GM19328 (cell line): Measurements from ENCODE around the gene TRIP10.
"Not testable (repeated sequence)": the region's sequence is repeated elsewhere in the genome, so short reads cannot be mapped to it uniquely, and the experiment has no call there.

Source experiments
- ATAC-seq: cut with Tn5 transposase; IDR thresholded peaks from one replicate; pipeline ENCODE4 v1.9.1; 2021; ENCODE audit warnings: mild to moderate bottlenecking, moderate library complexity; ENCODE audit not compliant: unreplicated experiment

The TRIP10 gene

DNA sequence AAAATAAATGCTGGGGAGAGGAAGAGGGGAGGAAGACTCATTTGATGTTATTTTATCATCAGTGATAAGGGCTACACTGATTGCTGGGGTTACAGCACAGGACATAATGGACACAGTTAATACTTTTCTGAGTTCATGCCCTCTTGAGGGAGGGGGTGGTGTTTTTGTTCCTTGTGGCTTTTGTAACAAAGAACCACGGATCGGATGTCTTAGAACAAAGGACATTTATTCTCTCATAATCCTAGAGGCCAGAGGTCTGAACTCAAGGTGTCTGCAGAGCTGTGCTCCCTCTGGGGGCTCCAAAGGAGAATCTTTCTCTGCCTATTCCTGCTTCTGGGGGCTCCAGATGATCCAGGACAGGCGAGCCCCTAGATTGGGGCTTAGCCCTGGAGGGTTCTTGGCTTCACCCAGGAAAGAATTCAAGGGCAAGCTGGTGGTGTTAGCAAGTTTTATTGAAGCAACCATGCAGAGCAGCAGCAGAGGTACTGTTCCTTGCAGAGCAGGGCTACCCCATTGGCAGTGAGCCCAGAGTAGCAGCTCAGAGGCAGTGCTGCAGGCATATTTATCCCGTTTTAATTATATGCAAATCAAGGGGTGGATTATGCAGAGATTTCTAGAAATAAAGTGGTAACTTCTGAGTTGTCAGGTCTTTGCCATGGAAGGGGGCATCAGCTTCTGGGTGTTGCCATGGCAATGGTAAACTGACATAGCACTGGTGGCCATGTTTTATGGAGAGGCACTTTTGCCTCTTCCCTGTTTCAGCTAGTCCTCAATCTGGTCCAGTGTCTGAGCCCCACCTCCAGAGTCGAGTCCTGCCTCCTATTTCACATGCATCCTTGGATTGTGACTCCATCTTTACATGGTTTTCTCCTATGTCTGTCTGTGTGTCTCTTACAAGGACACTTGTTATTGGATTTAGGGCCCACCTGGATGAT lies 51.0 kb downstream of the TRIP10 start:
- no peak for ATAC-seq

DNA sequence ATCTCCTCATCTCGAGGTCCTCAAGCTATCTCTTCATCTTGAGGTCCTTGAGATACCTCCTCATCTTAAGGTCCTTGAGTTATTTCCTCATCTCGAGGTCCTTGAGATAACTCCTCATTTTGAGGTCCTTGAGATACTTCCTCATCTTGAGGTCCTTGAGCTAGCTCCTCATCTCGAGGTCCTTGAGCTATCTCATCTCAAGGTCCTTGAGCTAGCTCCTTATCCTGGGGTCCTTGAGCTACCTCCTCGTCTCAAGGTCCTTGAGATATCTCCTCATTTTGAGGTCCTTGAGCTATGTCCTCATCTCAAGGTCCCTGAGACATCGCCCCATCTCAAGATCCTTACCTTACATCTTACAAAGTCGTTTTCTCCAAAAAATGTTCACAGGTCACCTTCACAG lies 51.8 kb downstream of the TRIP10 start:
- no peak for ATAC-seq

DNA sequence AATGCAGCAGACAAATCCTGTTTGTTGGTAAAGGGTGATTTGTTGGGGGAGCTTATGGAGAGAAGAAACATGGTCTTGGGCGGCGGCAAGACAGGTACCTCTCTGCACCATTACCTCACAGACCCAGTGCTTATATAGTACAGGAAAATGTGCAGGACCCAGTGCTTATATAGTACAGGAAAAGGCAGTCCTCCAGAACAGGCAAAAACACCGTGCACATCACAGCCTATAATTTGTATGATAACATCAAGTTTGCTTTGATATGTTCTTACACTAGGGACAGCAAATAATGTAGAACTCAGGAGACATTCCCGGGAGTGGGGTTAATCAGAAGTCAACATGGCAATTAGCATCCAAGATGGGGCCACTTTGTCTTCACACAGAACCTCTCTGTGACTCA lies 53.9 kb downstream of the TRIP10 start:
- no peak for ATAC-seq

DNA sequence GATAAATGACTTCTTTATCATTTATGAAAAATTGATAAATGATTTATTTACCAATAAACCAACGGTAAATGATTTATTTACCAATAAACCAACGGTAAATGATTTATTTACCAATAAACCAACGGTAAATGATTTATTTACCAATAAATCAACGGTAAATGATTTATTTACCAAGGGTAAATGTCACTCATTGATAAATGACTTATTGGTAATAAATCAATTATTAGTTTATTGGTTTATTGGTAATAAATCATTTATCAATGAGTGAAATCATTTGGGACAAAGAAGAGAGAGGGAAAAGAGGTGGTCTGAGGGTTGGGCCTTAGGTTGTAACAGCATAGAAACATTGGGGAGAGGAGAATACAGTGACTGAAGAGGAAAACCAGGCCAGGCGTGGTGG lies 54.5 kb downstream of the TRIP10 start:
- ATAC-seq: no peak

DNA sequence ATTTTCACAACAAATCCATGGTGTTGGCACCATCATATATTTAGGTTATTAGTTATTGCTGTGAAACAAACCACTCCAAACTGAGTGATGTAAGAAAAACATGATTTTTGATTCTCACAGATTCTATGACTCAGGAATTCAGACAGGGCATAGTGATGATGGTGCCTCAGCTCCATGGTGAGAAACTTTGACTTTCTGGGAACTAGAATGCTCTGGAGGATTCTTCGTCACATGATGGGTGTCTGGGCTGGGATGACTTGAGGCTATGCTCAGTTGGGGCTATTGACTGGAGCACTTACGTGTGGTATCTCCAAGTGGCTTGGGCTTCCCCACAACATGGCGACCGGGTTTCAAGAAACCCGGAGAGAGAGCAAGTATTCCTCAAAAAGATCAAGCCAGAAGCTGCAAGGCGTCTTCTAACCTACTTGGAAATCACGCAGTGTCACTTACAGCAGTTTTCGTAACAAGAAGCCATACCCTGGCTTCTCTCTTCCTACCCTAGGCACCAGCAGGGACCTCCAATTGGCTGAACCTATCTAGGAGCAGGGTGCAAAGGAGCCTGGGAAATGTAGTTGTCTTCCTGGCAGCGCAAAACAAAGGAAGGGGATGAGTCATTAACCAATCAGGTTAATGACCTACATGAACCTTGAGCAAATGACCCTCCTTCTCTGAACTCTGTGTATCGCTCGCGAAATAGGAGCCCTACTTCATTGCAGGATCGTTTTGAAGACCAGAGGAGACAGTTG lies 55.4 kb downstream of the TRIP10 start:
- no peak for ATAC-seq

DNA sequence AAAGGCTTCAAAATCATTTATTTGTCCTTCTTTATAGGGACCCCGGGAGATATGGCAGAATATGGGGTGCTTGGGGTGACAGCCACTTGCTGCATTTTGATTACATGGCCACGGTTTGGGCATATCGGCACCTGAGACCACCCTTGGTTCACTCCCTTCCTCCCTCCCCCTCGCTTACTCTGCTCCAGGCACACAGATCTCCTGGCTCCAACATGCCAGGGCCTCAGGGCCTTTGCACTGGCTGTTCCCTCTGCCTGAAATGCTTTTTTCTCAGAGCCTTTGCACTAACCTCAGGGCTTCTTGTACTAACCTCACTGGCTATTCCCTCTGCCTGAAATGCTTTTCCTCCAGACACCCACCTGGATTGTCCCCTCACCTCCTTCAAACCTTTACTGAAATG lies 56.8 kb downstream of the TRIP10 start:
- ATAC-seq: no peak

DNA sequence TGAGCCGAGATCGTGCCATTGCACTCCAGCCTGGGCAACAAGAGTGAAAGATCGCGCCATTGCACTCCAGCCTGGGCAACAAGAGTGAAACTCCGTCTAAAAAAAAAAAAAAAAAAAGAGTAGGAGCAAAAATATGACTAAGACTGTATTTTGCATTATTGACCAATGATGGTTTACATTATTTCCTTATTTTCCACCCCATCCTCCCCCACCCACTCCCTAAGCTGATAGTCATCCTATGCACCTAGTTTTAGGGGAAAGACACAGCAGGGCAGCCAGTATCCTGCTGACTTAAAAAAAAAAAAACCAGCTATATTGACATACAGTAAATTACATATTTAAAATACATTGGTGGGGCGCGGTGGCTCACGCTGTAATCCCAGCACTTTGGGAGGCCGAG lies 58.2 kb downstream of the TRIP10 start:
- no peak for ATAC-seq

DNA sequence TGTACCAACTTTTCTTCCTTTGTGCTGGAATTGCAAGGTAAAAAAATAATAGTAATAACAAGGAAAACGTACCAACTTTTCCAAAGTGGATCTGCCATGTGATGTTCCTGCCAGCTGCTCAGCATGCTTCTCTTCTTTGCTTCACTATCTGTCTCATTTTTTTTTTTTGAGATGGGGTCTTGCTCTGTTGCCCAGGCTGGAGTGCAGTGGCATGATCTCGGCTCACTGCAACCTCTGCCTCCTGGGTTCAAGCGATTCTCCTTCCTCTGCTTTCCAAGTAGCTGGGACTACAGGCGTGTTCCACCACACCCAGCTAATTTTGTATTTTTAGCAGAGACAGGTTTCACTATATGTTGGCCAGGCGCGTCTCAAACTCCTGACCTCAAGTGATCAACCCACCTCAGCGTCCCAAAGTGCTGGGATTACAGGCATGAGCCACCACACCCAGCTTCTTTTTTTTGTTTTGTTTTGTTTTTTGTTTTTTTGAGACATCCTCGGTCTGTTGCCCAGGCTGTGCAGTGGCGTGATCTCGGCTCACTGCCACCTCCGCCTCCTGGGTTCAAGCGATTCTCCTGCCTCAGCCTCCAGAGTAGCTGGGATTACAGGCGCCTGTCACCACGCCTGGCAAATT lies 60.8 kb downstream of the TRIP10 start:
- ATAC-seq: not testable (repeated sequence)

DNA sequence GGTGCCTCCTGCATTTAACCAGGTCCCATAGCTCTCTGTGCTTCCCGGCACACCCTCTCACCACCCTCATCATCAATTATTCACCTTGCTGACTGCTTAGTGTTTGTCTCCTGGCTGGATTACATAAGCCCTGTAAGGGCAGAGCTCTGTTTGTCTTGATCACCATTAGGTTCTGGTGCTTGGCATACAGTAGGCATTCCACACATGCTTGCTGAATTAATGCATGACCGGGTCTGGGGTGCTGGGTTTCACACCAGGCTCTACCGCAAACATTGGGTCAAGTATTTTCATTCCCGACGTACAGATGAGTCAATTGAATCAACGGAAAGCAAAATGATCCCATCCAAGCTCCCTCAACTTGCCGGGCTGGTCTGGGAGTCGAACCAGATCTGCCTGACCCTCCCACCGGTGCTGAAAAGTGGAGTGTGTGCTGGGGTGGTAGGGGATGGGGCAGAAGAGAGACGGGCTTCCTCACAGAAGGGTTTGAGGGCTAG lies 61.6 kb downstream of the TRIP10 start:
- no peak for ATAC-seq
